SK-N-SH treated with all-trans-retinoic acid at 6 μM for 48 hours (cell line): ENCODE measurements around the gene VEPH1.
A peak's percentile ranks its signal among the peaks of the same experiment; 100 is the strongest.

Source experiments
- ATAC-seq: fragments of 200-7000 bp; cut with Tn5 transposase; 3 replicates; pipeline ENCODE4 v1.9.1; 2020; ENCODE audit warnings: mild to moderate bottlenecking, moderate library complexity
- ARNTL ChIP-seq: fragments of 450-650 bp; formaldehyde crosslinking; IDR thresholded peaks from 2 replicates; pipeline ENCODE4 v1.5.0; 2020; ENCODE audit warnings: low read depth, mild to moderate bottlenecking, moderate library complexity, borderline replicate concordance
- BACH2 ChIP-seq: fragments of 250-450 bp; sonication (Bioruptor Pico); IDR thresholded peaks from 2 replicates; pipeline ENCODE4 v1.9.0; 2021; ENCODE audit warnings: mild to moderate bottlenecking, borderline replicate concordance
- CSDC2 ChIP-seq: fragments of 250-450 bp; sonication (Bioruptor Pico); IDR thresholded peaks from 2 replicates; pipeline ENCODE4 v1.5.0; 2020; ENCODE audit warnings: mild to moderate bottlenecking, moderate library complexity
- ESRRG ChIP-seq: fragments of 250-450 bp; sonication (Bioruptor Pico); IDR thresholded peaks from 2 replicates; pipeline ENCODE4 v1.6.1; 2021; ENCODE audit warnings: mild to moderate bottlenecking
- GLIS3 ChIP-seq: fragments of 250-450 bp; sonication (Bioruptor Pico); IDR thresholded peaks from 2 replicates; pipeline ENCODE4 v1.5.0; 2020; ENCODE audit warnings: mild to moderate bottlenecking, moderate library complexity
- ISL1 ChIP-seq: fragments of 250-450 bp; sonication (Bioruptor Pico); IDR thresholded peaks from 2 replicates; pipeline ENCODE4 v2.1.2; 2022; ENCODE audit warnings: mild to moderate bottlenecking, moderate library complexity
- PPARA ChIP-seq: fragments of 250-450 bp; sonication (Bioruptor Pico); IDR thresholded peaks from 2 replicates; pipeline ENCODE4 v1.5.0; 2020; ENCODE audit warnings: mild to moderate bottlenecking, borderline replicate concordance
- RARB ChIP-seq: fragments of 250-450 bp; sonication (Bioruptor Pico); IDR thresholded peaks from 2 replicates; pipeline ENCODE4 v1.8.0; 2021; ENCODE audit warnings: mild to moderate bottlenecking, moderate library complexity
- SNAI2 ChIP-seq: fragments of 250-450 bp; sonication (Bioruptor Pico); IDR thresholded peaks from 2 replicates; pipeline ENCODE4 v1.5.0; 2020; ENCODE audit warnings: mild to moderate bottlenecking, moderate library complexity
- TCF4 ChIP-seq: fragments of 250-450 bp; sonication (Bioruptor Pico); IDR thresholded peaks from 2 replicates; pipeline ENCODE4 v1.8.0; 2021; ENCODE audit warnings: mild to moderate bottlenecking, moderate library complexity, borderline replicate concordance
- TOX ChIP-seq: fragments of 250-450 bp; sonication (Bioruptor Pico); IDR thresholded peaks from 2 replicates; pipeline ENCODE4 v1.8.0; 2021; ENCODE audit warnings: mild to moderate bottlenecking, moderate library complexity, borderline replicate concordance
- ZC3H10 ChIP-seq: fragments of 250-450 bp; sonication (Bioruptor Pico); IDR thresholded peaks from 2 replicates; pipeline ENCODE4 v1.5.1; 2021; ENCODE audit warnings: mild to moderate bottlenecking, moderate library complexity
- ZFP3 ChIP-seq: fragments of 250-450 bp; sonication (Bioruptor Pico); IDR thresholded peaks from 2 replicates; pipeline ENCODE4 v1.5.0; 2020; ENCODE audit warnings: mild to moderate bottlenecking, moderate library complexity
- ZFP30 ChIP-seq: fragments of 450-650 bp; formaldehyde crosslinking; IDR thresholded peaks from 2 replicates; pipeline ENCODE4 v1.5.0; 2022; ENCODE audit warnings: mild to moderate bottlenecking, moderate library complexity
- ZNF70 ChIP-seq: fragments of 450-650 bp; formaldehyde crosslinking; IDR thresholded peaks from 2 replicates; pipeline ENCODE4 v1.5.0; 2020; ENCODE audit warnings: mild to moderate bottlenecking, moderate library complexity
- ZNF8 ChIP-seq: fragments of 450-650 bp; formaldehyde crosslinking; IDR thresholded peaks from 2 replicates; pipeline ENCODE4 v1.5.0; 2020; ENCODE audit warnings: mild to moderate bottlenecking, moderate library complexity
- TF ChIP-seq, protein P1 (sequence below): fragments of 250-450 bp; sonication (Bioruptor Pico); IDR thresholded peaks from 2 replicates; pipeline ENCODE4 v1.8.0; 2020; ENCODE audit warnings: mild to moderate bottlenecking, moderate library complexity, borderline replicate concordance
- TF ChIP-seq, protein P2 (sequence below): fragments of 250-450 bp; sonication (Bioruptor Pico); IDR thresholded peaks from 2 replicates; pipeline ENCODE4 v1.5.1; 2021; ENCODE audit warnings: mild to moderate bottlenecking, moderate library complexity
- TF ChIP-seq, protein P3 (sequence below): fragments of 250-450 bp; sonication (Bioruptor Pico); IDR thresholded peaks from 2 replicates; pipeline ENCODE4 v1.5.0; 2020; ENCODE audit warnings: mild to moderate bottlenecking, moderate library complexity
- TF ChIP-seq, protein P4 (sequence below): fragments of 250-450 bp; sonication (Bioruptor Pico); IDR thresholded peaks from 2 replicates; pipeline ENCODE4 v1.8.0; 2021; ENCODE audit warnings: low read depth, mild to moderate bottlenecking, moderate library complexity, borderline replicate concordance
- TF ChIP-seq, protein P5 (sequence below): fragments of 250-450 bp; sonication (Bioruptor Pico); IDR thresholded peaks from 2 replicates; pipeline ENCODE4 v1.5.1; 2020; ENCODE audit warnings: low read depth, mild to moderate bottlenecking, moderate library complexity

The VEPH1 gene

DNA sequence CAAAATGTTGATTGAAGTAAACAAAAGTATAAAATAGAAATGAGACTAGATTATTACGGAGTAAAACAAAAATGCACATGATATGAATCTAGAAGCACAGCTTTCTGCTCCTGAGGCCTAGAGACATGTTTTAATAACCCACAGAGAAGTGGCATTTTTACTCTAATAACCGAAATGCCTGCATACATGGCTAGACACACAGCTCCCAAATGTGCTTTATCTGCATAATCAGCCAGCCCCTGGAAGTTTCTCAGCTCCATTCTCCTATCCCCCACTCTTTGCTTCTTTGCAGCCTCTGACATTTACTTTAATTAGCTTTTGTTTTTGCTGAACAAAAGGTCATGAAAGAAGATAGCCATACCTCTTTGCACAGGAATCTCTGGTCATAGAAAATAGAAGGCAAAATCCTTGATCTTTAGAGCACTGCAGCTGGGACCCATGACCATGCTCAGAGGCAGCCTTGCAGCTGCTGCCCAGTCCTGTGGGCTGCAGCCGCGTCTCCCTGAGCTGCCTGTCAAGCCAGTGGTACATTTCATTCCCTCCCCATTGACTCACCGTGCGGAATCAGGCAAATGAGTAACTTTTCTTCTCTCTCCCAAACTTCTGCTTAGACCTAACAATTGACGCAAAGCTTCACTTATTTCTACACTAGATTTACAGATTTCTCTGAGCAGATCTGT, at the start of gene VEPH1:
Gene VEPH1, minus strand, starts transcription at position 501 of the 680 bp plus-strand sequence. CDS start 8,067 bp downstream, outside the sequence.
- ATAC-seq: peak; percentile 66
- TF ChIP-seq SNAI2 (CRISPR knock-in tag) (no peak), GLIS3 (no peak), ESRRG (CRISPR knock-in tag) (no peak), ZNF70 (no peak), ZFP30 (CRISPR knock-in tag) (no peak), ISL1 (CRISPR knock-in tag) (no peak), ZFP3 (no peak), RARB (CRISPR knock-in tag) (no peak), PPARA (CRISPR knock-in tag) (no peak), ZC3H10 (CRISPR knock-in tag) (no peak), BACH2 (CRISPR knock-in tag) (no peak), ARNTL (CRISPR knock-in tag) (no peak), TCF4 (CRISPR knock-in tag) (no peak), ZNF8 (CRISPR knock-in tag) (no peak), TOX (CRISPR knock-in tag) (no peak)
- TF ChIP-seq, protein P1, sequence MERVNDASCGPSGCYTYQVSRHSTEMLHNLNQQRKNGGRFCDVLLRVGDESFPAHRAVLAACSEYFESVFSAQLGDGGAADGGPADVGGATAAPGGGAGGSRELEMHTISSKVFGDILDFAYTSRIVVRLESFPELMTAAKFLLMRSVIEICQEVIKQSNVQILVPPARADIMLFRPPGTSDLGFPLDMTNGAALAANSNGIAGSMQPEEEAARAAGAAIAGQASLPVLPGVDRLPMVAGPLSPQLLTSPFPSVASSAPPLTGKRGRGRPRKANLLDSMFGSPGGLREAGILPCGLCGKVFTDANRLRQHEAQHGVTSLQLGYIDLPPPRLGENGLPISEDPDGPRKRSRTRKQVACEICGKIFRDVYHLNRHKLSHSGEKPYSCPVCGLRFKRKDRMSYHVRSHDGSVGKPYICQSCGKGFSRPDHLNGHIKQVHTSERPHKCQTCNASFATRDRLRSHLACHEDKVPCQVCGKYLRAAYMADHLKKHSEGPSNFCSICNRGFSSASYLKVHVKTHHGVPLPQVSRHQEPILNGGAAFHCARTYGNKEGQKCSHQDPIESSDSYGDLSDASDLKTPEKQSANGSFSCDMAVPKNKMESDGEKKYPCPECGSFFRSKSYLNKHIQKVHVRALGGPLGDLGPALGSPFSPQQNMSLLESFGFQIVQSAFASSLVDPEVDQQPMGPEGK (CRISPR knock-in tag): no peak
- TF ChIP-seq, protein P2, sequence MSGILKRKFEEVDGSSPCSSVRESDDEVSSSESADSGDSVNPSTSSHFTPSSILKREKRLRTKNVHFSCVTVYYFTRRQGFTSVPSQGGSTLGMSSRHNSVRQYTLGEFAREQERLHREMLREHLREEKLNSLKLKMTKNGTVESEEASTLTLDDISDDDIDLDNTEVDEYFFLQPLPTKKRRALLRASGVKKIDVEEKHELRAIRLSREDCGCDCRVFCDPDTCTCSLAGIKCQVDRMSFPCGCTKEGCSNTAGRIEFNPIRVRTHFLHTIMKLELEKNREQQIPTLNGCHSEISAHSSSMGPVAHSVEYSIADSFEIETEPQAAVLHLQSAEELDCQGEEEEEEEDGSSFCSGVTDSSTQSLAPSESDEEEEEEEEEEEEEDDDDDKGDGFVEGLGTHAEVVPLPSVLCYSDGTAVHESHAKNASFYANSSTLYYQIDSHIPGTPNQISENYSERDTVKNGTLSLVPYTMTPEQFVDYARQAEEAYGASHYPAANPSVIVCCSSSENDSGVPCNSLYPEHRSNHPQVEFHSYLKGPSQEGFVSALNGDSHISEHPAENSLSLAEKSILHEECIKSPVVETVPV (CRISPR knock-in tag): no peak
- TF ChIP-seq, protein P3, sequence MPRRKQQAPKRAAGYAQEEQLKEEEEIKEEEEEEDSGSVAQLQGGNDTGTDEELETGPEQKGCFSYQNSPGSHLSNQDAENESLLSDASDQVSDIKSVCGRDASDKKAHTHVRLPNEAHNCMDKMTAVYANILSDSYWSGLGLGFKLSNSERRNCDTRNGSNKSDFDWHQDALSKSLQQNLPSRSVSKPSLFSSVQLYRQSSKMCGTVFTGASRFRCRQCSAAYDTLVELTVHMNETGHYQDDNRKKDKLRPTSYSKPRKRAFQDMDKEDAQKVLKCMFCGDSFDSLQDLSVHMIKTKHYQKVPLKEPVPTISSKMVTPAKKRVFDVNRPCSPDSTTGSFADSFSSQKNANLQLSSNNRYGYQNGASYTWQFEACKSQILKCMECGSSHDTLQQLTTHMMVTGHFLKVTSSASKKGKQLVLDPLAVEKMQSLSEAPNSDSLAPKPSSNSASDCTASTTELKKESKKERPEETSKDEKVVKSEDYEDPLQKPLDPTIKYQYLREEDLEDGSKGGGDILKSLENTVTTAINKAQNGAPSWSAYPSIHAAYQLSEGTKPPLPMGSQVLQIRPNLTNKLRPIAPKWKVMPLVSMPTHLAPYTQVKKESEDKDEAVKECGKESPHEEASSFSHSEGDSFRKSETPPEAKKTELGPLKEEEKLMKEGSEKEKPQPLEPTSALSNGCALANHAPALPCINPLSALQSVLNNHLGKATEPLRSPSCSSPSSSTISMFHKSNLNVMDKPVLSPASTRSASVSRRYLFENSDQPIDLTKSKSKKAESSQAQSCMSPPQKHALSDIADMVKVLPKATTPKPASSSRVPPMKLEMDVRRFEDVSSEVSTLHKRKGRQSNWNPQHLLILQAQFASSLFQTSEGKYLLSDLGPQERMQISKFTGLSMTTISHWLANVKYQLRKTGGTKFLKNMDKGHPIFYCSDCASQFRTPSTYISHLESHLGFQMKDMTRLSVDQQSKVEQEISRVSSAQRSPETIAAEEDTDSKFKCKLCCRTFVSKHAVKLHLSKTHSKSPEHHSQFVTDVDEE: no peak
- TF ChIP-seq, protein P4, sequence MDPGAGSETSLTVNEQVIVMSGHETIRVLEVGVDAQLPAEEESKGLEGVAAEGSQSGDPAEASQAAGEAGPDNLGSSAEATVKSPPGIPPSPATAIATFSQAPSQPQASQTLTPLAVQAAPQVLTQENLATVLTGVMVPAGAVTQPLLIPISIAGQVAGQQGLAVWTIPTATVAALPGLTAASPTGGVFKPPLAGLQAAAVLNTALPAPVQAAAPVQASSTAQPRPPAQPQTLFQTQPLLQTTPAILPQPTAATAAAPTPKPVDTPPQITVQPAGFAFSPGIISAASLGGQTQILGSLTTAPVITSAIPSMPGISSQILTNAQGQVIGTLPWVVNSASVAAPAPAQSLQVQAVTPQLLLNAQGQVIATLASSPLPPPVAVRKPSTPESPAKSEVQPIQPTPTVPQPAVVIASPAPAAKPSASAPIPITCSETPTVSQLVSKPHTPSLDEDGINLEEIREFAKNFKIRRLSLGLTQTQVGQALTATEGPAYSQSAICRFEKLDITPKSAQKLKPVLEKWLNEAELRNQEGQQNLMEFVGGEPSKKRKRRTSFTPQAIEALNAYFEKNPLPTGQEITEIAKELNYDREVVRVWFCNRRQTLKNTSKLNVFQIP: no peak

DNA sequence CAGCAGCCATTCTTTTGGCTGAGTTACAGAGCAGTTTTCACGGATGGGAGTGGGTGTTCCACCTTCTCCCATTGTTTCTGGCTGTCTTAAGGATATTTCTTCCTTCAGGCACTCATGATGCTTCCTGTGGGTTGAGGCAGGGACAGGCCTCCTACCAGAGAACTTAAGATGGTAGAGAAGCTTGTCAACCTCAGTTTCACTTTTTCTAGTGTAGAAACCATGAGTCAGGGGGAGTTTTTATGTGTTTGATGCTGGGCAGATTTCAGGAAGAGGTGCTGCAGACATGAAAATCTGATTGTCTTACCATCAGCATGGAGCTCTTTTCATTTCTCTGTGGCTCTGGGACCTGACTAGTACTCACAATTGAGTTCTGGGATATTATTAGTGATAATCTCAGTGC, 48.7 kb upstream of the VEPH1 start:
- no peak for ATAC-seq
- no peak for TF ChIP-seq CSDC2 (CRISPR knock-in tag)
- TF ChIP-seq TOX (CRISPR knock-in tag): no peak
- TF ChIP-seq, protein P4: no peak

DNA sequence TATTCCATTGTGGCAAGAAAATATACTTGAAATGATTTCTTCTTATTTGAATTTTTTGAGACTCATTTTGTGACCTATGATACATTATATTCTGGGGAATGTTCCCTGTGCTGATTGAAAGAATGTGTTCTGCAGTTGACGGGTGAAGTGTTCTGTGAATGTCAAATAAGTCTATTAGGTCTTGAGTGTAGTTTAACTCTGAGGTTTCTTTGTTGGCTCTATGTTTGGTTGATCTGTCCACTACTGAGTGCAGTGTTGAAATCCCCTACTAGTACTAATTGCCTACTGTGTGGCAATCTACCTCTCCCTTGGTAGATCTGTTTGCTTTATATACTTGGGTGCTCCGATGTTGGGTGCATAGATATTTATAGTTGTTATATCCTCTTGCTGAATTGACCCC, 46.3 kb upstream of the VEPH1 start:
- TF ChIP-seq SNAI2 (CRISPR knock-in tag) (no peak), TCF4 (CRISPR knock-in tag) (no peak)
- TF ChIP-seq, protein P5, sequence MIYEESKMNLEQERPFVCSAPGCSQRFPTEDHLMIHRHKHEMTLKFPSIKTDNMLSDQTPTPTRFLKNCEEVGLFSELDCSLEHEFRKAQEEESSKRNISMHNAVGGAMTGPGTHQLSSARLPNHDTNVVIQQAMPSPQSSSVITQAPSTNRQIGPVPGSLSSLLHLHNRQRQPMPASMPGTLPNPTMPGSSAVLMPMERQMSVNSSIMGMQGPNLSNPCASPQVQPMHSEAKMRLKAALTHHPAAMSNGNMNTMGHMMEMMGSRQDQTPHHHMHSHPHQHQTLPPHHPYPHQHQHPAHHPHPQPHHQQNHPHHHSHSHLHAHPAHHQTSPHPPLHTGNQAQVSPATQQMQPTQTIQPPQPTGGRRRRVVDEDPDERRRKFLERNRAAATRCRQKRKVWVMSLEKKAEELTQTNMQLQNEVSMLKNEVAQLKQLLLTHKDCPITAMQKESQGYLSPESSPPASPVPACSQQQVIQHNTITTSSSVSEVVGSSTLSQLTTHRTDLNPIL: no peak
- TF ChIP-seq, all 23 proteins: peak for 0
- ATAC-seq: no peak
